Right ventricle myocardium inferior (tissue), 1 donor: ENCODE measurements around the gene FUT9. TPM values are rescaled to one million over a fixed set of nuclear protein-coding genes. Genes with fewer than 3 reads are reported as not detected.

Experiments
- ATAC-seq: fragments of 200-7000 bp; cut with Tn5 transposase; one replicate; pipeline ENCODE4 v1.9.1; 2020; ENCODE audit warnings: mild to moderate bottlenecking, moderate library complexity
- DNase-seq: peaks from one replicate; pipeline ENCODE4 v3.0.0; 2021; ENCODE audit errors: missing footprints
- intact Hi-C: fragments of 100-400 bp; cut with DNase I; formaldehyde crosslinking; loops from one replicate; pipeline ENCODE4 v1.11.0; 2022
- long read RNA-seq: library from polyadenylated mRNA; unstranded; transcript quantifications from one replicate; pipeline ENCODE4 v2.0.0, GENCODE V29; 2021
- total RNA-seq: library from RNA; stranded (reverse); fragmentation: NEBNext Ultra II Directional; extraction: Animal tissue kit (Norgen Biotek cat#: 25700); gene quantifications from one replicate; pipeline ENCODE4 v1.2.1, GENCODE V29; 2021
- donor health status: DM: no; HTN: yes; CAD: no; lungs with severe emphysema.

Gene FUT9
- not detected for total RNA-seq
- long read RNA-seq = 0 reads

GRCh38 chr6:96015518-96016333 is at the start of gene FUT9:
TSS of gene FUT9 (plus strand) at chr6:96015974. CDS start at chr6:96203156, 187,182 bp downstream.
- intact Hi-C loops = no loop called here
- ATAC-seq (no peak), DNase-seq (peak; percentile 22)

GRCh38 chr6:95967594-95967993 is 48.2 kb upstream of the FUT9 start:
- ATAC-seq (no peak), DNase-seq (no peak)
- intact Hi-C loops = no loop called here

- intact Hi-C loops = no loop called here
- ATAC-seq (no peak), DNase-seq (no peak)
These were observed 41.8 kb upstream of the FUT9 start for GRCh38 chr6:95973976-95974375.

GRCh38 chr6:95978230-95978629 is 37.5 kb upstream of the FUT9 start:
- DNase-seq = no peak
- intact Hi-C loops = no loop called here
- no peak for ATAC-seq

GRCh38 chr6:95991906-95992305 is 23.9 kb upstream of the FUT9 start:
- peak; percentile 25 for DNase-seq
- no peak for ATAC-seq
- intact Hi-C loops = no loop called here

GRCh38 chr6:95994151-95994550 is 21.6 kb upstream of the FUT9 start:
- intact Hi-C loops = no loop called here
- ATAC-seq = no peak
- no peak for DNase-seq

- ATAC-seq = no peak
- intact Hi-C loops = no loop called here
- no peak for DNase-seq
These were observed 17.6 kb upstream of the FUT9 start for GRCh38 chr6:95998133-95998532.

- intact Hi-C loops = no loop called here
- DNase-seq (peak; percentile 62), ATAC-seq (no peak)
These were observed 13.7 kb upstream of the FUT9 start for GRCh38 chr6:96001891-96002575.

- peak; percentile 22 for DNase-seq
- ATAC-seq = no peak
- intact Hi-C loops = no loop called here
These were observed 13.2 kb upstream of the FUT9 start for GRCh38 chr6:96002576-96002910.

GRCh38 chr6:96002912-96003311 is 12.9 kb upstream of the FUT9 start:
- DNase-seq (no peak), ATAC-seq (peak; percentile 23)
- intact Hi-C loops = no loop called here

GRCh38 chr6:96007663-96008062 is 8.1 kb upstream of the FUT9 start:
- ATAC-seq (no peak), DNase-seq (no peak)
- intact Hi-C loops = no loop called here

GRCh38 chr6:96013531-96013930 is 2.2 kb upstream of the FUT9 start:
- DNase-seq = no peak
- intact Hi-C loops = no loop called here
- no peak for ATAC-seq

GRCh38 chr6:96014846-96015517 is 792 bp upstream of the FUT9 start:
- intact Hi-C loops = no loop called here
- ATAC-seq = no peak

GRCh38 chr6:96016334-96017069 is 728 bp downstream of the FUT9 start:
- ATAC-seq (no peak), DNase-seq (peak; percentile 30)
- intact Hi-C loops = no loop called here

More at GRCh38 chr6:96014846-96015517, 792 bp upstream of the FUT9 start:
- no peak for DNase-seq

- intact Hi-C loops = no loop called here
- DNase-seq = no peak
- no peak for ATAC-seq
These were observed 1.2 kb downstream of the FUT9 start for GRCh38 chr6:96017070-96017359.

GRCh38 chr6:96022225-96022624 is 6.5 kb downstream of the FUT9 start:
- DNase-seq (no peak), ATAC-seq (no peak)
- intact Hi-C loops = no loop called here

GRCh38 chr6:96032661-96033060 is 16.9 kb downstream of the FUT9 start:
- intact Hi-C loops = no loop called here
- DNase-seq (no peak), ATAC-seq (no peak)

- ATAC-seq (no peak), DNase-seq (no peak)
- intact Hi-C loops = no loop called here
These were observed 35.8 kb downstream of the FUT9 start for GRCh38 chr6:96051555-96051954.

- DNase-seq (no peak), ATAC-seq (no peak)
- intact Hi-C loops = no loop called here
These were observed 42.3 kb downstream of the FUT9 start for GRCh38 chr6:96058082-96058481.
